SK-N-SH (cell line): ENCODE results near the gene GTPBP10.

Experiments used
- CTCF ChIP-seq: fragments of 200-600 bp; sonication (generic); IDR thresholded peaks from 2 replicates; pipeline ENCODE4 v1.6.1; 2017; ENCODE audit warnings: antibody characterized with exemption, mild to moderate bottlenecking, moderate library complexity
- ELF1 ChIP-seq: IDR thresholded peaks from 2 replicates; pipeline ENCODE4 v1.4.0; 2012
- EP300 ChIP-seq, 2 experiments: IDR thresholded peaks; 2 replicates each; pipeline versions ENCODE4 v1.4.0 to v1.6.1; 2012; ENCODE audit warnings: borderline replicate concordance in 1 of 2, low read depth in 1 of 2, low read length in 1 of 2
- FOXJ3 ChIP-seq: sonication (generic); formaldehyde crosslinking; IDR thresholded peaks from 2 replicates; pipeline ENCODE4 v1.5.1; 2020; ENCODE audit warnings: mild to moderate bottlenecking, missing genetic modification reagents
- JUND ChIP-seq: IDR thresholded peaks from 2 replicates; pipeline ENCODE4 v1.4.0; 2012
- MEF2A ChIP-seq: IDR thresholded peaks from 2 replicates; pipeline ENCODE4 v1.4.0; 2012; ENCODE audit warnings: low read depth, borderline replicate concordance
- RAD21 ChIP-seq: IDR thresholded peaks from 2 replicates; pipeline ENCODE4 v1.6.1; 2012; ENCODE audit warnings: mild to moderate bottlenecking, low read length
- REST ChIP-seq: IDR thresholded peaks from 2 replicates; pipeline ENCODE4 v1.6.1; 2012; ENCODE audit warnings: mild to moderate bottlenecking, low read depth, low read length, moderate library complexity
- RFX5 ChIP-seq: IDR thresholded peaks from 2 replicates; pipeline ENCODE4 v1.6.1; 2012; ENCODE audit warnings: mild to moderate bottlenecking, improper control_type of control experiment, low read length
- RXRA ChIP-seq: IDR thresholded peaks from 2 replicates; pipeline ENCODE4 v1.4.0; 2012; ENCODE audit warnings: low read depth, mild to moderate bottlenecking, borderline replicate concordance
- SIN3A ChIP-seq: IDR thresholded peaks from 2 replicates; pipeline ENCODE4 v1.6.1; 2012; ENCODE audit warnings: low read depth, mild to moderate bottlenecking, low read length, moderate library complexity, borderline replicate concordance
- USF2 ChIP-seq: fragments of 150-350 bp; IDR thresholded peaks from 2 replicates; pipeline ENCODE4 v1.6.1; 2017; ENCODE audit warnings: antibody characterized with exemption, low read length, low read depth, borderline replicate concordance
- YY1 ChIP-seq: IDR thresholded peaks from 2 replicates; pipeline ENCODE4 v1.4.0; 2012; ENCODE audit warnings: low read depth, mild to moderate bottlenecking
- ZBTB33 ChIP-seq: IDR thresholded peaks from 2 replicates; pipeline ENCODE4 v1.4.0; 2012; ENCODE audit warnings: low read depth, borderline replicate concordance

GRCh38 chr7:90432752-90433151, 86.2 kb downstream of the GTPBP10 start:
- TF ChIP-seq CTCF (no peak), FOXJ3 (CRISPR knock-in tag) (no peak), REST (no peak), YY1 (no peak), RAD21 (no peak), ELF1 (no peak), RFX5 (no peak), JUND (no peak), RXRA (no peak), MEF2A (no peak), EP300 (IDR thresholded peaks at IDR 0.05; ENCODE audit: borderline replicate concordance in 1 of 2, low read depth in 1 of 2, low read length in 1 of 2) (no peak), USF2 (no peak), SIN3A (no peak), ZBTB33 (no peak)
